H9 (cell line): Measurements from ENCODE around the gene SNCA. TPM values are rescaled to one million over a fixed set of nuclear protein-coding genes. Genes with fewer than 3 reads are reported as not detected.

Experiments
- DNase-seq: peaks from one replicate; pipeline ENCODE4 v3.0.0-alpha.2; 2017
- H2AFZ ChIP-seq: one replicate; pipeline ENCODE4 v1.6.1; 2013; ENCODE audit warnings: mild to moderate bottlenecking, low read length, control low read depth, moderate library complexity
- H2AK5ac ChIP-seq: 2 replicates; pipeline ENCODE4 v1.6.1; 2013; ENCODE audit warnings: low read length, control low read depth, mixed read lengths; ENCODE audit not compliant: insufficient read length
- H2BK120ac ChIP-seq: one replicate; pipeline ENCODE4 v1.6.1; 2013; ENCODE audit warnings: low read depth, mild to moderate bottlenecking, low read length, control low read depth, inconsistent platforms; ENCODE audit not compliant: poor library complexity, severe bottlenecking
- H2BK12ac ChIP-seq: 2 replicates; pipeline ENCODE4 v1.6.1; 2013; ENCODE audit warnings: low read length, control low read depth, mixed read lengths, low read depth; ENCODE audit not compliant: insufficient read length
- H2BK15ac ChIP-seq: 2 replicates; pipeline ENCODE4 v1.6.1; 2013; ENCODE audit warnings: low read depth, low read length, control low read depth
- H2BK20ac ChIP-seq: one replicate; pipeline ENCODE4 v1.6.1; 2013; ENCODE audit warnings: low read depth, mild to moderate bottlenecking, low read length, control low read depth, inconsistent platforms; ENCODE audit not compliant: poor library complexity, severe bottlenecking
- H2BK5ac ChIP-seq: 2 replicates; pipeline ENCODE4 v1.6.1; 2013; ENCODE audit warnings: low read length, control low read depth, mixed read lengths; ENCODE audit not compliant: insufficient read length
- H3K14ac ChIP-seq: 2 replicates; pipeline ENCODE4 v1.6.1; 2013; ENCODE audit warnings: low read length, control low read depth; ENCODE audit not compliant: insufficient read depth
- H3K18ac ChIP-seq: 2 replicates; pipeline ENCODE4 v1.6.1; 2013; ENCODE audit warnings: low read depth, mild to moderate bottlenecking, mixed read lengths, low read length, control low read depth; ENCODE audit not compliant: insufficient read length
- H3K23ac ChIP-seq: 2 replicates; pipeline ENCODE4 v1.6.1; 2013; ENCODE audit warnings: low read length, control low read depth, mixed read lengths, low read depth; ENCODE audit not compliant: insufficient read length
- H3K23me2 ChIP-seq: 2 replicates; pipeline ENCODE4 v1.6.1; 2013; ENCODE audit warnings: low read depth, mild to moderate bottlenecking, mixed read lengths, low read length, control low read depth; ENCODE audit not compliant: insufficient read length, poor library complexity, severe bottlenecking
- H3K27ac ChIP-seq: 2 replicates; pipeline ENCODE4 v1.5.1; 2013; ENCODE audit warnings: low read length, control low read depth, mixed read lengths, low read depth; ENCODE audit not compliant: insufficient read length
- H3K27me3 ChIP-seq: 2 replicates; pipeline ENCODE4 v1.6.1; 2013; ENCODE audit warnings: low read length, control low read depth, inconsistent platforms; ENCODE audit not compliant: insufficient read depth
- H3K4ac ChIP-seq: 2 replicates; pipeline ENCODE4 v1.6.1; 2013; ENCODE audit warnings: low read depth, mild to moderate bottlenecking, control low read depth, inconsistent platforms, low read length, moderate library complexity
- H3K4me1 ChIP-seq: 2 replicates; pipeline ENCODE4 v1.6.1; 2013; ENCODE audit warnings: low read length, control low read depth, inconsistent platforms; ENCODE audit not compliant: insufficient read depth
- H3K4me2 ChIP-seq: 2 replicates; pipeline ENCODE4 v1.6.1; 2013; ENCODE audit warnings: low read length, control low read depth, mixed read lengths; ENCODE audit not compliant: insufficient read length, insufficient read depth
- H3K56ac ChIP-seq: 2 replicates; pipeline ENCODE4 v1.6.1; 2013; ENCODE audit warnings: low read depth, mild to moderate bottlenecking, mixed read lengths, low read length, control low read depth; ENCODE audit not compliant: insufficient read length
- H3K79me1 ChIP-seq: 2 replicates; pipeline ENCODE4 v1.6.1; 2013; ENCODE audit warnings: low read depth, mild to moderate bottlenecking, moderate library complexity, low read length, control low read depth, inconsistent platforms; ENCODE audit not compliant: insufficient read depth, poor library complexity, severe bottlenecking
- H3K79me2 ChIP-seq: 2 replicates; pipeline ENCODE4 v1.6.1; 2013; ENCODE audit warnings: low read length, control low read depth, inconsistent platforms; ENCODE audit not compliant: insufficient read depth
- H3K9ac ChIP-seq: 2 replicates; pipeline ENCODE4 v1.6.1; 2013; ENCODE audit warnings: low read length, control low read depth, mixed read lengths; ENCODE audit not compliant: insufficient read length; ENCODE audit errors: extremely low read depth
- H3K9me3 ChIP-seq: one replicate; pipeline ENCODE4 v1.6.1; 2013; ENCODE audit warnings: low read depth, low read length, inconsistent platforms; ENCODE audit not compliant: control insufficient read depth
- H3T11ph ChIP-seq: one replicate; pipeline ENCODE4 v1.6.1; 2013; ENCODE audit warnings: mild to moderate bottlenecking, low read length, control low read depth, inconsistent platforms
- H4K20me1 ChIP-seq: one replicate; pipeline ENCODE4 v1.6.1; 2013; ENCODE audit not compliant: control insufficient read depth, insufficient read length, insufficient read depth
- H4K5ac ChIP-seq: 2 replicates; pipeline ENCODE4 v1.6.1; 2013; ENCODE audit warnings: low read depth, mild to moderate bottlenecking, mixed read lengths, low read length, control low read depth; ENCODE audit not compliant: insufficient read length
- H4K8ac ChIP-seq: replicated peaks from 2 replicates; pipeline ENCODE4 v1.6.1; 2013; ENCODE audit warnings: low read length, control low read depth, mixed read lengths, low read depth; ENCODE audit not compliant: insufficient read length
- H4K91ac ChIP-seq: 2 replicates; pipeline ENCODE4 v1.6.1; 2013; ENCODE audit warnings: low read depth, mild to moderate bottlenecking, moderate library complexity, mixed read lengths, low read length, control low read depth; ENCODE audit not compliant: insufficient read length
- H3K27ac Mint-ChIP-seq, 3 experiments: 2 replicates in 2 of 3; 3 replicates in 1 of 3; pipeline ENCODE4 v1.8.0; 2020 to 2021; ENCODE audit warnings: mixed read lengths in 3 of 3, mild to moderate bottlenecking in 1 of 3, moderate library complexity in 1 of 3
- H3K27me3 Mint-ChIP-seq: 2 replicates; pipeline ENCODE4 v1.8.0; 2021; ENCODE audit warnings: low read depth, mild to moderate bottlenecking, moderate library complexity, mixed read lengths
- H3K36me3 Mint-ChIP-seq, 3 experiments: 2 replicates in 2 of 3; 3 replicates in 1 of 3; pipeline ENCODE4 v1.8.0; 2020 to 2021; ENCODE audit warnings: low read depth in 3 of 3, mixed read lengths in 3 of 3; ENCODE audit not compliant: insufficient read depth in 1 of 3
- H3K4me1 Mint-ChIP-seq, 2 experiments: 2 replicates each; pipeline ENCODE4 v1.8.0; 2020; ENCODE audit warnings: mixed read lengths in 2 of 2
- H3K4me3 Mint-ChIP-seq, 2 experiments: 2 replicates in 1 of 2; 3 replicates in 1 of 2; pipeline ENCODE4 v1.8.0; 2020 to 2021; ENCODE audit warnings: mild to moderate bottlenecking in 2 of 2, mixed read lengths in 2 of 2, moderate library complexity in 1 of 2
- H3K9me3 Mint-ChIP-seq, 2 experiments: 2 replicates in 1 of 2; 3 replicates in 1 of 2; pipeline ENCODE4 v1.8.0; 2020; ENCODE audit warnings: mild to moderate bottlenecking in 2 of 2, mixed read lengths in 2 of 2, moderate library complexity in 1 of 2
- CTCF ChIP-seq: fragments of 200-600 bp; sonication (generic); conservative IDR thresholded peaks from 3 replicates; pipeline ENCODE4 v1.8.0; 2021; ENCODE audit warnings: antibody characterized with exemption, mild to moderate bottlenecking
- WGBS: extraction: QIAGEN DNeasy Blood & Tissue Kit; methylation state at CpG from one replicate; pipeline ENCODE4 v1.1.7; 2013; ENCODE audit warnings: missing lambda C conversion rate, low lambda C conversion rate, mixed read lengths; ENCODE audit not compliant: insufficient read length; ENCODE audit errors: extremely low coverage; 5-methylcytosine and 5-hydroxymethylcytosine counted together
- total RNA-seq: library from RNA; stranded (reverse); gene quantifications from 2 replicates; pipeline ENCODE4 v1.2.1, GENCODE V29; 2021

The SNCA gene
- total RNA-seq, 1 experiment from 2014 or later: 8.5 TPM

DNA sequence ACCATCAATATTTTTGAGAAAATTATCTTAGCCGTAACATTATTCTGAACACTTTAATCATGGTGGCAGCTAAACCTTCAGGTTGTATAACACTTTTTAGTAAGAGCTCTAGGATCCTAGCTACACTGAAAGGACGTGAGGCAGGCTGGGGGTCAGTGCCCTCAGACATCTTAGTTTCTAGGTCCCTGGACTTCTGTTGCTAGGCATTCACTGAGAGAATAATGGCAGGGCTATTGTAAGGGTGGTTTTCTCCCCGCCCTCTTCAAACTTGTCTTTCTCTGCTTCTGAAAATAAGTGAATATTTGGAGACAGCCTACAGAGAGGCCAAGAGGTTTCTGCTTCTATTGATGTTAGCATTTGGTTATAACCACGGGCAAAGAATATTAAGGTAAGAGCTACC lies 42.3 kb upstream of the SNCA start:
- WGBS: no CpG with 5 or more reads among the region's 4 CpGs
- H3K4me3 Mint-ChIP-seq: no peak overlapping the region

More for the DNA sequence above, 42.3 kb upstream of the SNCA start:
- Histone ChIP-seq H2BK12ac (no peak overlapping the region), H3K4ac (no peak overlapping the region), H2BK20ac (no peak overlapping the region), H3K23ac (no peak overlapping the region), H2BK5ac (no peak overlapping the region), H3K18ac (no peak overlapping the region), H3K4me2 (no peak overlapping the region), H3K79me1 (no peaks in the 10 kb centered on the region), H2BK120ac (no peak overlapping the region), H3K9me3 (no peaks in the 10 kb centered on the region), H3K27ac (no peak overlapping the region), H4K91ac (no peak overlapping the region), H3T11ph (no peak overlapping the region), H2AK5ac (no peak overlapping the region), H4K5ac (no peak overlapping the region), H3K27me3 (no peaks in the 10 kb centered on the region), H3K56ac (no peak overlapping the region), H2AFZ (no peak overlapping the region), H3K79me2 (no peaks in the 10 kb centered on the region), H2BK15ac (no peak overlapping the region), H3K9ac (no peak overlapping the region), H4K20me1 (no peaks in the 10 kb centered on the region), H3K23me2 (no peaks in the 10 kb centered on the region), H3K4me1 (no peaks in the 10 kb centered on the region), H3K14ac (no peak overlapping the region), H4K8ac (no peak overlapping the region)
- Mint-ChIP-seq H3K27ac (no peak overlapping the region), H3K4me1 (no peaks in the 10 kb centered on the region), H3K27me3 (no peaks in the 10 kb centered on the region), H3K9me3 (no peaks in the 10 kb centered on the region), H3K36me3 (no peaks in the 10 kb centered on the region)
- no peak for TF ChIP-seq CTCF
- no peak for DNase-seq
